ENCODE results near the gene PAQR7.

PAQR7 gene

GRCh38 chr1:25873120-25873519 is 2.4 kb downstream of the PAQR7 start:
- no peak for TF ChIP-seq CTCF (IDR thresholded peaks at IDR 0.05)
- no peak for TF ChIP-seq ZFX (IDR thresholded peaks at IDR 0.05; ENCODE audit: borderline replicate concordance)
- H3K27ac ChIP-seq, result no peak overlapping the region

- no peak for TF ChIP-seq CTCF (IDR thresholded peaks at IDR 0.05)
- TF ChIP-seq ZFX (IDR thresholded peaks at IDR 0.05; ENCODE audit: borderline replicate concordance), result no peak
- H3K27ac ChIP-seq, result no peak overlapping the region
Measured at GRCh38 chr1:25872713-25873112, 2.8 kb downstream of the PAQR7 start.

- H3K27ac ChIP-seq, result no peak overlapping the region
- TF ChIP-seq ZFX (IDR thresholded peaks at IDR 0.05; ENCODE audit: borderline replicate concordance), result no peak
- TF ChIP-seq CTCF (IDR thresholded peaks at IDR 0.05), result no peak
Measured at GRCh38 chr1:25871704-25872494, 3.6 kb downstream of the PAQR7 start.

GRCh38 chr1:25871086-25871703 is 4.3 kb downstream of the PAQR7 start:
- TF ChIP-seq CTCF (IDR thresholded peaks at IDR 0.05) (no peak), ZFX (IDR thresholded peaks at IDR 0.05; ENCODE audit: borderline replicate concordance) (no peak)
- no peak overlapping the region for H3K27ac ChIP-seq

GRCh38 chr1:25870614-25871013 is 4.9 kb downstream of the PAQR7 start:
- no peak for TF ChIP-seq ZFX (IDR thresholded peaks at IDR 0.05; ENCODE audit: borderline replicate concordance)
- no peak for TF ChIP-seq CTCF (IDR thresholded peaks at IDR 0.05)
- H3K27ac ChIP-seq, result no peak overlapping the region

GRCh38 chr1:25869909-25870606 is 5.5 kb downstream of the PAQR7 start:
- no peak for TF ChIP-seq ZFX (IDR thresholded peaks at IDR 0.05; ENCODE audit: borderline replicate concordance)
- TF ChIP-seq CTCF (IDR thresholded peaks at IDR 0.05), result no peak
- no peak overlapping the region for H3K27ac ChIP-seq
